GM21576 (cell line): ENCODE data around the gene FGFR4.
"Not testable (repeated sequence)": the region's sequence is repeated elsewhere in the genome, so short reads cannot be mapped to it uniquely, and the experiment has no call there.

Experiments used
- ATAC-seq: cut with Tn5 transposase; IDR thresholded peaks from one replicate; pipeline ENCODE4 v1.9.1; 2021; ENCODE audit warnings: mild to moderate bottlenecking, moderate library complexity; ENCODE audit not compliant: unreplicated experiment

The FGFR4 gene

DNA sequence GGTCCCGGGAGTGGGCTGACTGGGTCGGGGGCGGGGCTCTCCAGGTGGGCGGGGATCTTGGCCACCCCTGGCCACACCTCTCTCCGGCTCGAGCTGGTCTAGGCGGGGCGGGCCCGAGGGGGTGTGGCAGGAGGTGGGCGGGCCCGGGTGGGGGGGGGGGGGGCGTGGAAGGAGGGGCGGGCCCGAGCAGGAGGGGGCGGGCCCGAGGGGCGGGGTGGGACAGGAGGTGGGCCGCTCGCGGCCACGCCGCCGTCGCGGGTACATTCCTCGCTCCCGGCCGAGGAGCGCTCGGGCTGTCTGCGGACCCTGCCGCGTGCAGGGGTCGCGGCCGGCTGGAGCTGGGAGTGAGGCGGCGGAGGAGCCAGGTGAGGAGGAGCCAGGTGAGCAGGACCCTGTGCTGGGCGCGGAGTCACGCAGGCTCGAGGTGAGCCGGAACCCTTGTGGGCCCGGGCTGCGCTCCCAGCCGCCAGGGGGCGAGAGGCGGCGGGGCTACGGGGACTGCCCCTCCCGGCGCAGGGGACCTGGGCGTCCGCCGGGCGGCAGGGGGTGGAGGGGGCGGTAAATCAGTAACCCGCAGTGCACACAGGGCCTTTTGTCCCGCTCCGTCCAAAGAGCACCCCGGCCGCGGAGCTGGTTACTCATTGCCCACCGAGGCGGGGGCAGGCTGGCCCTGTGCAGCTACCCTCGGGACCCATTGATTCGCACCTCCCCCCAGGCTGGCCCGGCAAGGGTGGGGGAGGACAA lies at the start of gene FGFR4:
FGFR4 (plus strand) TSS at position 262 of the 744 bp plus-strand sequence. CDS start 2,688 bp downstream, outside the sequence.
- peak; percentile 58 for ATAC-seq

DNA sequence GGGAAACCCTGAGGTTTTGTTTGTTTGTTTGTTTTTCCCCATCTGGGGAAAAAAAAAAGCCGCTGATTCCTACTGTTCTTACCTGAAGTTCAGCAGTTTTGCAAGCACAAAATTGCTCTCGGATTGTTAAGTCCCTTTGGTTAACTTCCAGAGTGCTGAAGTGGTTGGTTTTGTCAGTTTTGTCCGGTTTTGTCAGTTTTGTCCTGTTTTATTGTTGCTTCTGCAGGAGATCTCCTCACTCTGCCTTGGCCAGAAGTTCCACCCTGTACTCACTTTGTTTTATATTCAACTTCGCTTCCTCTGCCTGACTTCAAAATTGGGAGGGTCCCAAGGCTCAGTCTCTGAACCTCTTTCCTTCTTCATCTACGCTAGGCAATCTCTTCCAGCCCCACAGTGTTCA lies 49.8 kb upstream of the FGFR4 start:
- no peak for ATAC-seq

DNA sequence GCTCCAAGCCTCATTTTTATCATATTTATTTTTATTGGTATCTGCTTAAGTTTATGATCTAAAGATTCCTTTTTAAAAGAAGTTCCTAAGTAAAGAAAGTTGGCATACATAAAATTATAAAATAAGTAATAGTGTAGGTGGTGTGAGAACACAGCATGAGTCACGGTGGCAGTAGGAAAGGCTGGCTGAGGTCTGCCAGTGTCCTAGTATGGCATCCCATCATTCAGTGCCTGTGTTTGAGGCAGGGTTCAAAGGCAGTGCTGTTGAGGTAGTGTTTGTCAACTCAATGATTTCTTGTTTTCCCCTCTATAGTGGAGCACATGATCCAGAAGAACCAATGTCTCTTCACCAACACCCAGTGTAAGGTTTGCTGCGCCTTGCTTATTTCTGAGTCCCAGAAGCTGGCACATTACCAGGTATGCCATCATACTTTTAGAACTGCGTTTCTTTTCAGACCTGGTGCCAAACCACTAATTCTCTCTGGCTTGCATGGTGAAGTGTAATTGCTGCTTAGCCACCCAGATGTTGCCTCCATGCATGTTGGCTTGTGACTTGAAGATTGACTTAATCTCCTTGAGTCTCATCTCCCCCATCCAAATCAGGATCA lies 45.8 kb upstream of the FGFR4 start:
- ATAC-seq = no peak

DNA sequence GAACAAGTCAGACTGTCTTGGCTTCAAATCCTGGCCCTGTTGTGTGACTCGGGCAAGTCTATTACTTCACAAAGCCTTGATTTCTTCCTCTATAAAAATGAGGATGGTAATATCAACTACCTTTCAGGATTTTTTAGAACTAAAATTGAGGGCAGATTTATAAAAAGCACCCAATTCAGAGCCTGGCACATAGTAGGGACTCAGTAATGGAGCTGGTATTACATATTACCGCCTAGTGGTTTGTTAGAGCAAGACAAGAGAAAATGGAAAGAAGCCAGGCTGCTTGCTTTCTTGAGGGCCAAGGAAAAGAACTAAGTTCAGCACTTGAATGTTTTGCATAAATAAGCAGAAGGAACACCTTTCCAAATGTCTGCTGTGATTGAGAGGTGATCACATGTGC lies 44.8 kb upstream of the FGFR4 start:
- ATAC-seq = no peak

DNA sequence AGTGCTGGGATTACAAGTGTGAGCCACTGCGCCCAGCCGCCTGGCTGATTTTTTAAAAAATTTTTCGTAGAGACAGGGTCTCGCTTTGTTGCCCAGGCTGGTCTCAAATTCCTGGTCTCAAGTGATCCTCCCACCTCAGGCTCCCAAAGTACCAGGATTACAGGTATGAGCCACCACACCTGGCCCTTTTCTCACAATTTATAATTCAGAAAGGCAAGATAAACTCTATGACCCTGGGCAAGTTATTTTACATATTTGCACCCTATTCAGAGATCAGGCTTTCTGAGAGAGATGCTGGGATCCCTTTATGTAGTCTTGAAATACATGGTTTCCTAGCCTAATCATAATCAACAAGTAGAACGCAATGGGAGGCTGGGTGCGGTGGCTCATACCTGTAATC lies 43.6 kb upstream of the FGFR4 start:
- ATAC-seq = no peak

DNA sequence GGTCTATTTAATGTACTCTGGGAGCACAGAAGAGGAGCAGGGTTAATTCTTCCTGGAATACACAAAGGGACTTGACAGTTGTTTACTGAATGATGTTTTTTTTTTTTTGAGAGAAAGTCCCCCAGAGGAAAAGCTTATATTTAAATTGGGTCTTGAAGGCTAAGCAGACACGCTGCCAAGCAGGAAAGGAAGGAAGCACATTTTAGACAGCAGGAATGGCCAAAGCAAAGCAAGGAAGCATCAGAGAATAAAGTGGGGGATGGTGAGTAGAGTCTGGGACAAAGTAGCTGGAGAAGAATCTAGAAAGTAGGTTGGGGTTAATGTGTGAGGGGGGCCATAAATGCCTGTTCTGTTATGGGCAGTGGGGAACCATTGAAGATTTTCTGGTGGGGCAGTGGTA lies 42.8 kb upstream of the FGFR4 start:
- no peak for ATAC-seq

DNA sequence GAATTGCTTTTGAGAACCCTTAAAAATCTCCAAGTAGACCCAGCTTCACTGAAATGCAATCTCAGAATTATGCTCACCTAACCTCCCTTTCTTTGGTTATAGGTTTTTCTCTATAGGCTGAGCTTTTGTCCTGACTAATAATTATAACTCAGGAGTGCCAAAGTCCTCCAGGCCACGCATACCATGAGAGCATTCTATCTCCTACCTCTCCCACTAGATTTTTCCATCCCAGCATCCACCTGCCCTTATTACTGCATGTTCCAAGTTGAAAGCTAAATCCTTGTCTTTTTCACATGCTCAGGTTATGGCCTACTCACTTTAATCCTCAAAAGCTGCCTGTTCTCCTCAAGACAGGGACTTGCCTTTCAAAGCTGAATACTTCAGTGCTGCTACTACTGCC lies 42.1 kb upstream of the FGFR4 start:
- no peak for ATAC-seq

DNA sequence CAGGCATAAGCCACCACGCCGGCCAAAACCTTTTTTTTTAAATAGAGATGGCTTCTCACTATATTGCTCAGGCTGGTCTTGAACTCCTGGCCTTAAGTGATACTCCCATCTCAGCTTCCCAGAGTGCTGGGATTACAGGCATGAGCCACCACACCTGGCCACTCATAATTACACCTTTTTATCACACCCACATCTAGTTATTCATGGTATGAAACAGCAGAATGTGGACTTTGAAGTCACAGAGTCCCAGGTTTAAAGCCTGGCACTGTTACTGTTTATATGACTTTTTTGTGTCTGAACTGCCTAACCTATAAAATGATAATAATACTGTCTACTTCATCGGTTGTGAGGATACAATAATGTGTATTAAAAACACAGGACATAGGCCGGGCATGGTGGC lies 41.1 kb upstream of the FGFR4 start:
- ATAC-seq = no peak

DNA sequence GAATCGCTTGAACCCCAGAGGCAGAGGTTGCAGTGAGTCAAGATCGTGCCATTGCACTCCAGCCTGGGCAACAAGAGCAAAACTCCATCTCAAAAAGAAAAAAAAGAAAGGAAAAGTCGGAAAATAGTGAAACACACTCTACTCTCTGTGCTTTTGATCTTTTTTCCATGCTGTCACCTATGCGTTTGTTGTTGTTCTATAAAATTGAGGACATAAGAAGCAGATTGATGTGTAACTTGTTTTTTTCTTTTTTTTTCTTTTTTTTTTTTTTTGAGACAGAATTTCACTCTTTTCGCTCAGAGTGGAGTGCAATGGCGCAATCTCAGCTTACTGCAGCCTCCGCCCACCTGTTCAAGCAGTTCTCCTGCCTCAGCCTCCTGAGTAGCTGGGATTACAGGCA lies 38.2 kb upstream of the FGFR4 start:
- ATAC-seq = not testable (repeated sequence)

DNA sequence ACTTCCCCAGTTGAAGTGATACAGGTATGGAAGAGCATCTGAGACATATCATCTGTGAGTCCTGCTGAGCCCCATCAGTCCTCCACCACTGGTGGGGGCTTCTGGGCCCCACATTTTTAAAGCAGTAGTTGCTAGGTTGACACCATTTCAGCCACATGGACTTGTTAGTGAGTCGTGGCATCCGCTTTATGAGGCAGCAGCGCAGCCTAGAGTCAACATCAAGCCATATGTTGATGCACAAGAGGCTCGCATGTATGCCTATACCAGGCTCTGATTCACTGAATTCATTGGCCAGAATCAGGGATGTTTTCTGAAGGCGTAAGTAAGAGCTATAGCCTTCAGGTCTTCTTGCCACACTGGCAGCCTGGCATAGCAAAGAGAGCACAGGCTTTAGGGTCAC lies 37.4 kb upstream of the FGFR4 start:
- no peak for ATAC-seq

DNA sequence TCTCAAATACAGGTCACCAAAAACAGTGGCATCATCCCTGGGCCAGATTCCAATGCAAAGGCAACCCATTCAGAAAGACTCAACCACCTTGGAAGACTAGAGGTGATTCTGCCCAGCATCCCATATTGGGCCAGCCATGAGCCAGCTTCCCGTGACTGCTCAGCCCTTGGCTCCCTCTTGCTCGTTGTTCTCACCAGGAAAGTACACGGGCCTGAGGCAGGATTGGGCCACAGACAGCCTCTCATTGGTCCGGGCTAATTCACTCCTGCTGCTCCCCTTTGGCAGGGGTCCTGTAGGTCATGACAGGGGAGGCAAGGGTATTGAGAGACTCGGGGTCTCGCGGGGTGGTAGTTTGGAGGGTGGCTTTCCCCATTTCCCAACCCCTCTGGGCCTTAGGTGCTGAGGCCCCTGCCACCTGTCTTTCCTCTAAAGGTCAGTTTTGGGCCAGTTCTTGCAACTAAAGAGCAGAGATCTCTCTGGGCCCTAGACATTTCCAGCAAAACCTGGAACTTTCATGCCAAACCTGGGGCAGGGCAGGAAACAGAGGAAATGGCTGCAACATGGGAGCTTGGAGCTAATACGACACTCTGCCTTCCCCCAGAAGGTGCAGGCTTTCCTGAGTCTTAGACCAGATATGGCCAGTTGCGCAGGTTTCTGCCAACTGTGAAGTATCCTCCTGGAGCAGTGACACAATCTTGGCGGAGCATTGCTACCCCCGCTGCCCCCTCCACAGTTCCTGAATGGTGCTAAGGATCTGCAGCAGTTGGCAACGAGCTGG lies 22.0 kb upstream of the FGFR4 start:
- no peak for ATAC-seq

DNA sequence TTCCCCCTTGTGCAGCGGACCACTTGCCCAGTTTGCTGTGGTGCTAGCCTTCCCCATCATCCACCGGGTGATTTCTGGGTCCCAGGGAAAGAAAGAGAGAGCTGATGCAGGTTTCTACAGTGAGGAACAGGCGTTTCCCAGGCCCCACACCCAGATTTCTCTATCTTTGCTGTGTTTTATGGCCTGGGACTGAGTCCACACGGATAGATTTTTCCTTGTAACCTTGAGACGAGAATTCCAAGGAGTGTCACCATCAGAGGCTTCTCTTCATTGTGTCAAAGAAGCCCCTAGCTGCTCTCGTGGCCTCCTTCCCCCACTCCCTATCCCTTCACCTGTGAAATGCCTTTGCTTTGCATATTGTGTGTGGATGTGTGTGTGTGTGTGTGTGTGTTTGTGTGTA lies 21.2 kb upstream of the FGFR4 start:
- no peak for ATAC-seq

DNA sequence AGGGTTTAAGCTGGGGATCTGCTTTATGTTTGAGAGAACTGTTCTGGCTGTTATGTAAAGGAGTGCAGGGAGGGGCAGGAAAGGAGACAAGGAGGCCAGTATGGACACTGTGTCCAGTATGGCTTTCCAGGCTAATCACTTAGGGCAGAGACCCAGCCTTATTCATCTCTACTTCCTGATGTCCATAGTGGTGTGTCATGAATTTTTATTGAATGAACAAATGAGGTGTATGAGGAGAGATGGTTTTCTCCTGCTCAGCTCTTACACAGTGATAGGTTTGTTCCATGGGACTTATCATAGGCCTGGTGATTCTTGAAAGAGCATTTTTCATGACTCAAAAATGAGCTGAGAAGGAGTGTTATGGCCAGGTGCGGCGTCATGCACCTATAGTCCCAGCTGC lies 20.5 kb upstream of the FGFR4 start:
- ATAC-seq = no peak

DNA sequence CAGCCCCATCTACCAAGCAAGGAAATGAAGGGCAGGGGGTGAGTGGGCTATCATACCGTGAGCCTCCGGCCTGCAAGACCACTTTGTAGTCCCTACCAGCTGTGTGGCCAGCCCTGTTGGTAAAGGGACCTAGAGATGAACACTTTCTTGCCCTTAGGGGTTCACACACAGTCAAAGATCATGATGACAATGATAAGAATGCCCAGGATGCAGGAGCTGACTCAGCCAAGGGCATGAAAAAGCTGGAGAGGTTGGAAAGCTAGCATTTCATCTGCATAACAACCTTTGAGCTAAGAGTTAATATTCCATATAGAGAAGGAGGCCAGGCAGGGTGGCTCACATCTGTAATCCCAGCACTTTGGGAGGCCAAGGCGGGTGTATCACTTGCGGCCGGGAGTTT lies 19.2 kb upstream of the FGFR4 start:
- ATAC-seq = no peak

DNA sequence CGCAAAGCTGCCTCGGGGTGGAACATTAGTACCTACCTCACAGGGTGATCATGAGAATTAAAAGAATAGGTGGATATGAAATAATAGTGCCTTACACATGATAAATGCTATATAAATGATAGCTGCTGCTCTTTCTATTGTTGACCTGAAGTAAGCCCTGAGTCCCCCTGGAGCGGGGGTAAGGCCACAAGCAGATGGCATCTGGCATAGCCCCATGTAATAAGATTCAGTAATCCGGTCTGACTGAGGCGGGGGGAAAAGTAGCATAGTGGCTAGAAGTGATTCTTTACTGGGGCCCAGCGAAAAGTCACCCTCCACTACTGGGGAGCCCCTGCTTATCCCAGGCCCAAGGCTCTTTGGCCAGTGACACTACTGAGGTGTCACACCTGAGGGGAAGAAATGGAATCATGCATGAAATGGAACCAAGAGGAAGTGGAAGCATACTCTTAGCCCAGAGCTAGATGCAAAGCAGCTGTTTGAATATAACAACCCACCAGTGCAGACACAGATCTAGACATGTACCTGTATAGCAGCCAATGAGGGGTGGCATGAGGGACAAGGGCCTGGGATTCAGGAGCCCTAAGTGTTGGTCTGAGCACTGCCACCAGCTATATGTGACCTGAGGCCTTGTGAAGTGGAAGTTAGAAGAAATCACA lies 16.1 kb upstream of the FGFR4 start:
- no peak for ATAC-seq

DNA sequence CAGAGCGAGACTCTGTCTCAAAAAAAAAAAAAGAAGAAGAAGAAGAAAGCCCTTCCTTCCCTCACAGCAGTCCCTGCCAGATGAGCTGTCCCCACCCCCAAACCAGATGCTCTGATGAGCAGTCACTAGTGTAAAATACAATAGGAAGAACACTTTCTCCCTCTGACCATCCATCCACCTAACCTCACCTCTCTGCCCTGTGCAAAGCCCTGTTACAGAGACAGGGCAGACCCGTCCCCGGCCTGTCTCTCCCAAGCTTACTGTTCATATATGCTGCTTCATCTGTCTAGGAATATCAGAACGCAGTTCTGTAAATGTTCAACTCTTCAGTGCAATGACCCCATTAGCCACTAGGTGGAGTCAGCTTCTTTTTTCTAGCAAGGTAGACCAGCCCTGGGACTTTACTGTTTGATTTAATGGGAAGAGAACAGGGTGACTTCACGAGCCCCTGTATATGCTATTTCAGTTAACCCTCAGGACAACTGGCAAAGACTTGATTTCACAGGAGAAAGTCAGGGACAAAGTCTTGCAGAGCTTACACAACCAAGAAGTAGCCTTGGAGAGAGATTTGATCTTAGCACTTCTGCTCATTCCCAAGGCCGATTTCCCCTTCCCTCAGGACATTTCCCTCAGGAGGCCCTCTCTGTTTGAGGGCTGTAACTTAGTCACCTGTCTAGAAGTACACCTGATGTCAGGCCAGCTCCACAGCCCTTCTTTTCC lies 14.9 kb upstream of the FGFR4 start:
- peak; percentile 45 for ATAC-seq

DNA sequence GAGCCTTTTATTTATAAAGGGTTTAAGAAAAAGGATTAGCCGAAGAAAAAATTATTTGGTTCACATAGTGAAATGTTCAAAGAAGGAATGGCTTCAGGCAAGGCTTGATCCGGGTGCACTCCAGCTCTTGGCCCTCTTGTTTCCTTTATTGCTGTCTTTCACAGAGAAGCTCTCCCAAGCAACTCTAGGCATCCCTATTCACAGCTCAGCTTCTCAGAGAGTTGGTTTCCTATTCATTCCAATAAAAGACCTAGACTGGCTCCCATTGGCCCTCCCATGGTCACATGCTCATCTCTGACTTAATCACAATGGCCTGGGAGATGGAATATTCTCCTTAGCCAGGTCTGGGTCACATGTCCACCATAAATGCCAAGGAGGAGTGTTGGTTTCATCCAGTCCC lies 9.4 kb upstream of the FGFR4 start:
- ATAC-seq = no peak

DNA sequence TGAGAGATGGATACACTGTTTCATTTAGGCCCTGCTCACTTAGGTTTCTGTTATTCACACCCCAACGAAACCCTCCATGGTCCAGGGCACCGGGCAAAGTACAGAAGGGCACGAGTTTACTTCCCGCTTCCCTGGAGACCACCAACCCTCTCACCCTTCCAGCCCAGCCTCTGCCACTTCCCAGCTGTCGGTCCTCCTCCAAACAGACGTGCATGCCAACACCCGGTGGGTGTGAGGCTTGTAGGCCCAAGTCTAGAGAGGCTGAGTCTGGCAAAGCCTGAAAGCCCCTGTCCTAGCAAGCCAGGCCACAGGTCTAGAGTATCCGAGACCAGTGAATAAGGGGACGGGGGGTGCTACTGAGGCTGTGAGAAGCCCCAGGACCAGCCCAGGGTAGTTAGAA lies 7.1 kb upstream of the FGFR4 start:
- no peak for ATAC-seq

DNA sequence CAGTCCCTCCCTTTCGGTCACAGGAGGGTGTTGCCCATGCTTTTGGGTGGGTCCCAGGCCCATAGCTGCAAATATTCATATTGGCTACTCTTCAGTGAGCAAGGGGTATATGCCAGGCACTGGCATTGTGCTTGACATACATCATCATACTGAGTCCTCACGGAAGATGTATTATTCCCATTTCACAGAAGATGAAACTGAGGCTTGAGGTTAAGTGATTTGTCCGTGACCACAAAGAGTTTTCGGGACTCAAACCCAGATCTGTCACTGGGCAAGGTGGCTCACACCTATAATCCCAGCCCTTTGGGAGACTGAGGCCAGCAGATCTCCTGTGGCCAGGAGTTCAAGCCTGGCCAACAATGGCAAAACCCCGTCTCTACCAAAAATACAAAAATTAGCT lies 6.5 kb upstream of the FGFR4 start:
- no peak for ATAC-seq

DNA sequence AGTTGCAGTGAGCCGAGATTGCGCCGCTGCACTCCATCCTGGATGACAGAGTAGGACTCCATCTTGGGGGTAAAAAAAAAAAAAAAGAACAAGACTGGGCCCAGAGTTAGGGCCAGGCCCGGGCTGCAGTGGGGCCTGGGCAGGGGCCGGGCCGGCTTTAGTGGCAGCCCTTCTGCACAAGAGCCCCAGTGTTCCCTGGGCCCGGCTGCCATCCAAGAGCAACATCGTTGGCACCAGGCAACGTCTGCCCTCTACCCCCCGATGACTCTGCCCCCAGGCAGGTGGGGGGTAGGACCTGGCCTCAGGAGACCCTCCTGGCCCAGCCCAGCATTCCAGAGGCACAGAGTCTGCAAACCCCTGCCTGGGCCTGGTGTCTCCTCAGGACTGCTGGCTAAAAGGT lies 4.9 kb upstream of the FGFR4 start:
- no peak for ATAC-seq

DNA sequence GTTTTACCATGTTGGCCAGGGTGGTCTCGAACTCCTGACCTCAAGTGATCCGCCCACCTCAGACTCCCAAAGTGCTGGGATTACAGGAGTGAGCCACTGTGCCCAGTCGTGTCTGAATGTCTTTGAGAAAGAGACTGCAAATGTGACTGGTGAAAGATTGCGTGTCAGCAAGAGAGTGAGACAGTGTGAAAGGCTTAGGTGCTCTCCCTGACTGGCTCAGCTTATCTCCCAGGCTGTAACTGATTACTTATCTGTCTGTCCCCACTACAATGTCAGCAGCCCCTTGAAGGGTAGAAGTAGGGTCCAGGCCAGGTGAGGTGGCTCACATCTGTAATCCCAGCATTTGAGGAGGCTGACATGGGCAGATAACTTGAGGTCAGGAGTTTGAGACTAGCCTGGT lies 3.4 kb upstream of the FGFR4 start:
- no peak for ATAC-seq
